ENCODE data around the gene KIRREL3. TPM values are rescaled to one million over a fixed set of nuclear protein-coding genes. Genes with fewer than 3 reads are reported as not detected.
A peak's percentile ranks its signal among the peaks of the same experiment; 100 is the strongest.

KIRREL3 gene
- total and polyA plus RNA-seq, 9 donors, result 0.25 to 5.3 (median 0.48) TPM

DNA sequence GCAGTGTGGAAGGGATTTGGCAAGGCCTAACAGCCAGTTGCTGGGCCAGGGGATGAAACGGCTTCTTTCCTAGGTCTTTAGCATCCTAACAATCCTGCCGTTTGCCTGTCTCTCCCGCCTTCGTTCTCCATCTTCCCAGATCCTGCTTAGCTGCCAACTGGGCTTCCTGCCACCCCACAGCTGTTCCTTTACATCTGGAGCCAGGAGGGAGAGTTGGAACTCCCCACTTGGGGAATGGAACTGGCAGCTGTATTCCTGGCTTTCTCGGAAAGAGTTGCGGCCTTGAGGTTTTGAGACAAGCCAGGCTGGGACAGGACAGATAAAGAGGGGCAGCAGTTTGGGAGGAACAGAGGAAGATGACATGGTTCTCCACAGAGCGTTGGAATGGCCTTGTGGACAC is 585.4 kb downstream of the KIRREL3 start:
- no peaks in the 10 kb centered on the region for H3K27me3 ChIP-seq
- no peaks in the 10 kb centered on the region for H3K36me3 ChIP-seq
- H3K4me1 ChIP-seq (ENCODE audit: insufficient read depth), result peaks cover 39% of the 10 kb centered on the region
- H3K27ac ChIP-seq, result peak overlapping the region; percentile 79 to 93
- peak; percentile 96 to 99 (median 98) for DNase-seq
- intact Hi-C loops (cut with DNase I), result loop anchor here in 3 of 4 donors (5.0 kb wide), 1 partner anchor 58 kb away; the partner anchor contains the start of gene ST3GAL4 (in 3 of the 3)
- no peaks in the 10 kb centered on the region for H3K9me3 ChIP-seq
- TF ChIP-seq, protein P1, sequence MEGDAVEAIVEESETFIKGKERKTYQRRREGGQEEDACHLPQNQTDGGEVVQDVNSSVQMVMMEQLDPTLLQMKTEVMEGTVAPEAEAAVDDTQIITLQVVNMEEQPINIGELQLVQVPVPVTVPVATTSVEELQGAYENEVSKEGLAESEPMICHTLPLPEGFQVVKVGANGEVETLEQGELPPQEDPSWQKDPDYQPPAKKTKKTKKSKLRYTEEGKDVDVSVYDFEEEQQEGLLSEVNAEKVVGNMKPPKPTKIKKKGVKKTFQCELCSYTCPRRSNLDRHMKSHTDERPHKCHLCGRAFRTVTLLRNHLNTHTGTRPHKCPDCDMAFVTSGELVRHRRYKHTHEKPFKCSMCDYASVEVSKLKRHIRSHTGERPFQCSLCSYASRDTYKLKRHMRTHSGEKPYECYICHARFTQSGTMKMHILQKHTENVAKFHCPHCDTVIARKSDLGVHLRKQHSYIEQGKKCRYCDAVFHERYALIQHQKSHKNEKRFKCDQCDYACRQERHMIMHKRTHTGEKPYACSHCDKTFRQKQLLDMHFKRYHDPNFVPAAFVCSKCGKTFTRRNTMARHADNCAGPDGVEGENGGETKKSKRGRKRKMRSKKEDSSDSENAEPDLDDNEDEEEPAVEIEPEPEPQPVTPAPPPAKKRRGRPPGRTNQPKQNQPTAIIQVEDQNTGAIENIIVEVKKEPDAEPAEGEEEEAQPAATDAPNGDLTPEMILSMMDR (IDR thresholded peaks at IDR 0.05), result no peak
- peak; percentile 71 for TF ChIP-seq EP300 (IDR thresholded peaks at IDR 0.05)
- TF ChIP-seq POLR2A (IDR thresholded peaks at IDR 0.05), result no peak
- H3K4me3 ChIP-seq, result no peak overlapping the region
- WGBS, 3 donors, result 1 to 4% (median 3%) methylated on average over 7 of the region's 7 CpGs

DNA sequence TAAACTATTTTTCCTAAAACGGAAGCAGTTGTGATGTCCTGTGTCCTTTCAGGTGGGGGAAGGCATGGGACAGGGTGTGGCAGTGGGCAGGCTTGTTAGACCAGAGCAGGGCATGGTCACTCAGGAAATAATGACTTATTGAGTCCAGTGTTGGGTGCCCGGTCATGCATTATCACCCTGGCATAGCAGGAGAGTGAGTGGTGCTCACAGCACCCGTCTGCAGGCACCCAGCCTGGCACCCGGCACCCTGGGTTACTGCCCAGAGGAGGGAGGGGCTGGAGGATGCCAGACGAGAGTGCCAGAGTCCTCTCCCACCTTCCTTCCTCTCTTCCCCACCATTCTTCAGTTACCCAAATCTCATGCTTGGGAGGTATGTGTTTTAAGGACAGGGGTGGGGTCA is 586.0 kb downstream of the KIRREL3 start:
- intact Hi-C loops (cut with DNase I), result loop anchor here (5.0 kb wide), 1 partner anchor 57 kb away; the partner anchor contains the start of gene ST3GAL4 (in 4 of the 4)
- H3K27ac ChIP-seq, result peak overlapping the region; percentile 6 to 93
- H3K27me3 ChIP-seq, result no peaks in the 10 kb centered on the region
- no peak overlapping the region for H3K4me3 ChIP-seq
- DNase-seq, result peak in 1 of 5 donors; percentile 67
- TF ChIP-seq POLR2A (IDR thresholded peaks at IDR 0.05), result peak; percentile 4
- TF ChIP-seq EP300 (IDR thresholded peaks at IDR 0.05), result no peak
- H3K4me1 ChIP-seq (ENCODE audit: insufficient read depth), result peaks cover 37% of the 10 kb centered on the region
- no peaks in the 10 kb centered on the region for H3K9me3 ChIP-seq
- 21 to 32% (median 26%) methylated on average over 5 of the region's 5 CpGs for whole genome bisulfite sequencing, 3 donors
- no peaks in the 10 kb centered on the region for H3K36me3 ChIP-seq

DNA sequence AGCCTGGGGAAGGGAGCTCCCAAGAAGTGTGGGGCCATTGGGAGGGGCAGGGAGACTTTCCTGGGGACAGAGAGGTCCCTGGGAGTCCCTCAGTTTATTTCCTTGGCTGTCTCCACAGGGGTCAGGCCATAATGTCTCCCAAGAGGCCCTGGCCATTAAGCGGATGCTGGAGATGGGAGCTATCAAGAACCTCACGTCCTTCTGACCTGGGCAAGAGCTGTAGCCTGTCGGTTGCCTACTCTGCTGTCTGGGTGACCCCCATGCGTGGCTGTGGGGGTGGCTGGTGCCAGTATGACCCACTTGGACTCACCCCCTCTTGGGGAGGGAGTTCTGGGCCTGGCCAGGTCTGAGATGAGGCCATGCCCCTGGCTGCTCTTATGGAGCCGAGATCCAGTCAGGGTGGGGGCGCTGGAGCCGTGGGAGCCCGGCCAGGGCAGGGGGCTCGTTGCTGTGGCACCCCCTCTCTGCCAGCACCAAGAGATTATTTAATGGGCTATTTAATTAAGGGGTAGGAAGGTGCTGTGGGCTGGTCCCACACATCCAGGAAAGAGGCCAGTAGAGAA is 586.6 kb downstream of the KIRREL3 start:
- no peak for DNase-seq
- 58 to 68% (median 66%) methylated on average over 9 of the region's 9 CpGs for WGBS, 3 donors
- Histone ChIP-seq H3K36me3 (no peaks in the 10 kb centered on the region), H3K4me1 (ENCODE audit: insufficient read depth) (peaks cover 37% of the 10 kb centered on the region), H3K27me3 (no peaks in the 10 kb centered on the region), H3K27ac (peak overlapping the region in 1 of 2 donors; percentile 93), H3K4me3 (no peak overlapping the region), H3K9me3 (no peaks in the 10 kb centered on the region)
- TF ChIP-seq, protein P1 (IDR thresholded peaks at IDR 0.05), result no peak
- TF ChIP-seq EP300 (IDR thresholded peaks at IDR 0.05) (no peak), POLR2A (IDR thresholded peaks at IDR 0.05) (no peak)
- intact Hi-C loops (cut with DNase I), result loop anchor here in 1 of 4 donors (5.0 kb wide), 1 partner anchor 57 kb away; the partner anchor contains the start of gene ST3GAL4

GRCh38 chr11:126413426-126413825 is 587.1 kb downstream of the KIRREL3 start:
- TF ChIP-seq, protein P1 (IDR thresholded peaks at IDR 0.05), result no peak
- TF ChIP-seq POLR2A (IDR thresholded peaks at IDR 0.05) (no peak), EP300 (IDR thresholded peaks at IDR 0.05) (no peak)
- Histone ChIP-seq H3K27me3 (no peaks in the 10 kb centered on the region), H3K27ac (peak overlapping the region in 1 of 2 donors; percentile 93), H3K36me3 (no peaks in the 10 kb centered on the region), H3K4me1 (ENCODE audit: insufficient read depth) (peaks cover 37% of the 10 kb centered on the region), H3K9me3 (no peaks in the 10 kb centered on the region), H3K4me3 (no peak overlapping the region)
- no peak for DNase-seq
- 86 to 87% (median 87%) methylated on average over 11 of the region's 11 CpGs for WGBS, 3 donors
- intact Hi-C loops (cut with DNase I), result loop anchor here in 1 of 4 donors (5.0 kb wide), 1 partner anchor 56 kb away; the partner anchor contains the start of gene ST3GAL4

- no peak overlapping the region for H3K4me3 ChIP-seq
- H3K4me1 ChIP-seq (ENCODE audit: insufficient read depth), result peaks cover 35% of the 10 kb centered on the region
- H3K9me3 ChIP-seq, result no peaks in the 10 kb centered on the region
- intact Hi-C loops (cut with DNase I), result loop anchor here in 1 of 4 donors (5.0 kb wide), 1 partner anchor 55 kb away; the partner anchor contains the start of gene ST3GAL4
- no peak for TF ChIP-seq POLR2A (IDR thresholded peaks at IDR 0.05)
- TF ChIP-seq, protein P1 (IDR thresholded peaks at IDR 0.05), result peak in 2 of 3 donors; percentile 21 to 26
- no peaks in the 10 kb centered on the region for H3K36me3 ChIP-seq
- peak in 4 of 5 donors; percentile 50 to 72 (median 71) for DNase-seq
- H3K27me3 ChIP-seq, result no peaks in the 10 kb centered on the region
- H3K27ac ChIP-seq, result peak overlapping the region; percentile 10 to 51
- 47 to 54% (median 48%) methylated on average over 6 of the region's 6 CpGs for WGBS, 3 donors
Observed at GRCh38 chr11:126411971-126412381, 588.6 kb downstream of the KIRREL3 start.

Measured in ovary (tissue), 9 donors.